BE2C (cell line): ENCODE measurements around the gene LAMC1.

Source experiments
- DNase-seq: peaks from one replicate; pipeline ENCODE4 v3.0.0-alpha.2; 2020
- H3K27me3 ChIP-seq: fragments of 250-450 bp; sonication (Bioruptor Pico); 2 replicates; pipeline ENCODE4 v1.5.1; 2020; ENCODE audit warnings: mild to moderate bottlenecking
- H3K36me3 ChIP-seq: fragments of 250-450 bp; sonication (Bioruptor Pico); 2 replicates; pipeline ENCODE4 v1.5.1; 2020; ENCODE audit warnings: mild to moderate bottlenecking
- H3K4me1 ChIP-seq: fragments of 250-450 bp; sonication (Bioruptor Pico); 2 replicates; pipeline ENCODE4 v1.5.1; 2020
- H3K4me3 ChIP-seq: 2 replicates; pipeline ENCODE4 v1.5.1; 2011; ENCODE audit warnings: low read depth, low read length
- H3K9me3 ChIP-seq: fragments of 250-450 bp; sonication (Bioruptor Pico); 2 replicates; pipeline ENCODE4 v1.5.1; 2020
- CTCF ChIP-seq: IDR thresholded peaks from 2 replicates; pipeline ENCODE4 v1.5.1; 2012; ENCODE audit warnings: mild to moderate bottlenecking, low read depth, low read length

Gene LAMC1

GRCh38 chr1:183155939-183156338 is 132.7 kb downstream of the LAMC1 start:
- H3K4me3 ChIP-seq: no peak overlapping the region
- DNase-seq: no peak

GRCh38 chr1:183159960-183160359 is 136.7 kb downstream of the LAMC1 start:
- TF ChIP-seq CTCF: no peak
- H3K9me3 ChIP-seq: no peaks in the 10 kb centered on the region
- H3K36me3 ChIP-seq: no peaks in the 10 kb centered on the region
- H3K4me3 ChIP-seq: no peak overlapping the region
- DNase-seq: no peak
- no peaks in the 10 kb centered on the region for H3K27me3 ChIP-seq
- H3K4me1 ChIP-seq: no peaks in the 10 kb centered on the region

More at GRCh38 chr1:183155939-183156338, 132.7 kb downstream of the LAMC1 start:
- Histone ChIP-seq H3K27me3 (no peaks in the 10 kb centered on the region), H3K36me3 (no peaks in the 10 kb centered on the region), H3K9me3 (no peaks in the 10 kb centered on the region), H3K4me1 (no peaks in the 10 kb centered on the region)
- TF ChIP-seq CTCF: no peak

- H3K4me1 ChIP-seq: no peaks in the 10 kb centered on the region
Observed at GRCh38 chr1:183161391-183161790, 138.2 kb downstream of the LAMC1 start.

GRCh38 chr1:183163316-183163715 is 140.1 kb downstream of the LAMC1 start:
- Histone ChIP-seq H3K9me3 (no peaks in the 10 kb centered on the region), H3K27me3 (no peaks in the 10 kb centered on the region), H3K4me1 (no peaks in the 10 kb centered on the region), H3K36me3 (no peaks in the 10 kb centered on the region), H3K4me3 (no peak overlapping the region)
- no peak for TF ChIP-seq CTCF
- DNase-seq: no peak

More at GRCh38 chr1:183161391-183161790, 138.2 kb downstream of the LAMC1 start:
- H3K4me3 ChIP-seq: no peak overlapping the region
- no peak for TF ChIP-seq CTCF
- no peaks in the 10 kb centered on the region for H3K9me3 ChIP-seq
- no peaks in the 10 kb centered on the region for H3K27me3 ChIP-seq
- no peak for DNase-seq
- H3K36me3 ChIP-seq: no peaks in the 10 kb centered on the region

- H3K9me3 ChIP-seq: no peaks in the 10 kb centered on the region
- H3K27me3 ChIP-seq: no peaks in the 10 kb centered on the region
- TF ChIP-seq CTCF: no peak
- DNase-seq: no peak
- H3K36me3 ChIP-seq: no peaks in the 10 kb centered on the region
- H3K4me1 ChIP-seq: no peaks in the 10 kb centered on the region
- no peak overlapping the region for H3K4me3 ChIP-seq
Observed at GRCh38 chr1:183164340-183164739, 141.1 kb downstream of the LAMC1 start.

- H3K9me3 ChIP-seq: no peaks in the 10 kb centered on the region
- no peak for TF ChIP-seq CTCF
- H3K27me3 ChIP-seq: no peaks in the 10 kb centered on the region
- H3K4me3 ChIP-seq: no peak overlapping the region
- DNase-seq: no peak
- no peaks in the 10 kb centered on the region for H3K36me3 ChIP-seq
- H3K4me1 ChIP-seq: no peaks in the 10 kb centered on the region
Observed at GRCh38 chr1:183164963-183165362, 141.7 kb downstream of the LAMC1 start.
